ENCODE results near the gene PPM1L. TPM values are rescaled to one million over a fixed set of nuclear protein-coding genes. Genes with fewer than 3 reads are reported as not detected.
A peak's percentile ranks its signal among the peaks of the same experiment; 100 is the strongest.

PPM1L gene
- polyA plus RNA-seq, 3 donors = 5.5 to 9.9 (median 7.8) TPM

GRCh38 chr3:160904691-160905090, 148.7 kb downstream of the PPM1L start:
- H3K4me2 ChIP-seq (replicated peaks; ENCODE audit: extremely low read depth, low read length, poor library complexity, severe bottlenecking) = no peak overlapping the region
- H3K27me3 Mint-ChIP-seq (ENCODE audit: low read depth in 3 of 3) = peaks cover 0 to 2% (median 0%) of the 10 kb centered on the region in 3 donors

GRCh38 chr3:160906646-160907045, 150.6 kb downstream of the PPM1L start:
- no peak overlapping the region for H3K9ac ChIP-seq (ENCODE audit: insufficient read depth, low read length, poor library complexity, severe bottlenecking)
- H3K36me3 ChIP-seq (replicated peaks in 1 of 2; ENCODE audit: control insufficient read depth in 1 of 2, insufficient read depth in 2 of 2, low read length in 2 of 2) = no peaks in the 10 kb centered on the region
- DNase-seq = no peak
- H3K4me2 ChIP-seq (replicated peaks; ENCODE audit: extremely low read depth, low read length, poor library complexity, severe bottlenecking) = no peak overlapping the region
- H3K9me3 Mint-ChIP-seq = peaks cover 8 to 12% (median 10%) of the 10 kb centered on the region in 7 donors
- H3K36me3 Mint-ChIP-seq = peaks cover 0 to 3% of the 10 kb centered on the region in 2 donors
- no peak overlapping the region for H2AFZ ChIP-seq (ENCODE audit: insufficient read depth, low read depth, low read length, poor library complexity, severe bottlenecking)
- no peak overlapping the region for H3K4me3 ChIP-seq (replicated peaks in 1 of 3; ENCODE audit: low read depth in 2 of 3, low read length in 3 of 3)
- no peak overlapping the region for H3K4me3 Mint-ChIP-seq
- no peaks in the 10 kb centered on the region for H3K4me1 ChIP-seq (ENCODE audit: control insufficient read depth in 1 of 2, insufficient read depth in 2 of 2, low read length in 2 of 2)
- no peaks in the 10 kb centered on the region for H4K20me1 ChIP-seq (ENCODE audit: insufficient read depth, low read length)
- no peaks in the 10 kb centered on the region for H3K79me2 ChIP-seq (ENCODE audit: insufficient read depth, low read length)
- peak overlapping the region in 1 of 7 donors; percentile 63 for H3K27ac Mint-ChIP-seq
- no peak for TF ChIP-seq CTCF (IDR thresholded peaks at IDR 0.05)
- H3K27me3 Mint-ChIP-seq (ENCODE audit: low read depth in 3 of 3) = peaks cover 0 to 4% (median 0%) of the 10 kb centered on the region in 3 donors
- H3K9me3 ChIP-seq (replicated peaks in 1 of 2; ENCODE audit: control insufficient read depth in 1 of 2, insufficient read depth in 1 of 2, low read length in 2 of 2) = peaks cover 7 to 10% of the 10 kb centered on the region in 2 donors
- intact Hi-C loops (cut with micrococcal nuclease) = no loop called here
- no peak overlapping the region for H3K27ac ChIP-seq (ENCODE audit: low read depth in 1 of 2, low read length in 2 of 2)
- H3K27me3 ChIP-seq (ENCODE audit: control insufficient read depth in 2 of 2, insufficient read depth in 2 of 2, low read length in 2 of 2) = no peaks in the 10 kb centered on the region
- H3K4me1 Mint-ChIP-seq = no peaks in the 10 kb centered on the region

More at GRCh38 chr3:160904691-160905090, 148.7 kb downstream of the PPM1L start:
- Histone ChIP-seq H3K9me3 (replicated peaks in 1 of 2; ENCODE audit: control insufficient read depth in 1 of 2, insufficient read depth in 1 of 2, low read length in 2 of 2) (peaks cover 7 to 10% of the 10 kb centered on the region in 2 donors), H3K4me3 (replicated peaks in 1 of 3; ENCODE audit: low read depth in 2 of 3, low read length in 3 of 3) (no peak overlapping the region), H3K36me3 (replicated peaks in 1 of 2; ENCODE audit: control insufficient read depth in 1 of 2, insufficient read depth in 2 of 2, low read length in 2 of 2) (no peaks in the 10 kb centered on the region), H4K20me1 (ENCODE audit: insufficient read depth, low read length) (no peaks in the 10 kb centered on the region), H3K79me2 (ENCODE audit: insufficient read depth, low read length) (no peaks in the 10 kb centered on the region), H3K4me1 (ENCODE audit: control insufficient read depth in 1 of 2, insufficient read depth in 2 of 2, low read length in 2 of 2) (no peaks in the 10 kb centered on the region), H2AFZ (ENCODE audit: insufficient read depth, low read depth, low read length, poor library complexity, severe bottlenecking) (no peak overlapping the region), H3K27ac (ENCODE audit: low read depth in 1 of 2, low read length in 2 of 2) (no peak overlapping the region), H3K27me3 (ENCODE audit: control insufficient read depth in 2 of 2, insufficient read depth in 2 of 2, low read length in 2 of 2) (no peaks in the 10 kb centered on the region), H3K9ac (ENCODE audit: insufficient read depth, low read length, poor library complexity, severe bottlenecking) (no peak overlapping the region)
- Mint-ChIP-seq H3K4me3 (no peak overlapping the region), H3K36me3 (peaks cover 0 to 3% of the 10 kb centered on the region in 2 donors), H3K27ac (no peak overlapping the region), H3K9me3 (peaks cover 8 to 12% (median 9%) of the 10 kb centered on the region in 7 donors), H3K4me1 (no peaks in the 10 kb centered on the region)
- WGBS (ENCODE audit: insufficient coverage) = no CpG with 5 or more reads among the region's 2 CpGs
- intact Hi-C loops (cut with micrococcal nuclease) = no loop called here
- no peak for TF ChIP-seq CTCF (IDR thresholded peaks at IDR 0.05)
- no peak for DNase-seq
